WI38 (cell line): ENCODE measurements around the gene FAM131B.

Experiments used
- H3K4me3 ChIP-seq: 2 replicates; pipeline ENCODE4 v1.5.1; 2011; ENCODE audit warnings: low read depth, mild to moderate bottlenecking, control low read depth, low read length
- TF ChIP-seq, protein P1 (sequence below): IDR thresholded peaks from 2 replicates; pipeline ENCODE4 v1.5.1; 2012; ENCODE audit warnings: low read depth, mild to moderate bottlenecking, control low read depth, low read length

The FAM131B gene

GRCh38 chr7:143380260-143380645, 17.7 kb upstream of the FAM131B start:
- peak overlapping the region; percentile 96 for H3K4me3 ChIP-seq
- TF ChIP-seq, protein P1, sequence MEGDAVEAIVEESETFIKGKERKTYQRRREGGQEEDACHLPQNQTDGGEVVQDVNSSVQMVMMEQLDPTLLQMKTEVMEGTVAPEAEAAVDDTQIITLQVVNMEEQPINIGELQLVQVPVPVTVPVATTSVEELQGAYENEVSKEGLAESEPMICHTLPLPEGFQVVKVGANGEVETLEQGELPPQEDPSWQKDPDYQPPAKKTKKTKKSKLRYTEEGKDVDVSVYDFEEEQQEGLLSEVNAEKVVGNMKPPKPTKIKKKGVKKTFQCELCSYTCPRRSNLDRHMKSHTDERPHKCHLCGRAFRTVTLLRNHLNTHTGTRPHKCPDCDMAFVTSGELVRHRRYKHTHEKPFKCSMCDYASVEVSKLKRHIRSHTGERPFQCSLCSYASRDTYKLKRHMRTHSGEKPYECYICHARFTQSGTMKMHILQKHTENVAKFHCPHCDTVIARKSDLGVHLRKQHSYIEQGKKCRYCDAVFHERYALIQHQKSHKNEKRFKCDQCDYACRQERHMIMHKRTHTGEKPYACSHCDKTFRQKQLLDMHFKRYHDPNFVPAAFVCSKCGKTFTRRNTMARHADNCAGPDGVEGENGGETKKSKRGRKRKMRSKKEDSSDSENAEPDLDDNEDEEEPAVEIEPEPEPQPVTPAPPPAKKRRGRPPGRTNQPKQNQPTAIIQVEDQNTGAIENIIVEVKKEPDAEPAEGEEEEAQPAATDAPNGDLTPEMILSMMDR, result peak; percentile 87

- TF ChIP-seq, protein P1, result no peak
- H3K4me3 ChIP-seq, result peak overlapping the region; percentile 96
Measured at GRCh38 chr7:143379611-143380259, 17.2 kb upstream of the FAM131B start.

DNA sequence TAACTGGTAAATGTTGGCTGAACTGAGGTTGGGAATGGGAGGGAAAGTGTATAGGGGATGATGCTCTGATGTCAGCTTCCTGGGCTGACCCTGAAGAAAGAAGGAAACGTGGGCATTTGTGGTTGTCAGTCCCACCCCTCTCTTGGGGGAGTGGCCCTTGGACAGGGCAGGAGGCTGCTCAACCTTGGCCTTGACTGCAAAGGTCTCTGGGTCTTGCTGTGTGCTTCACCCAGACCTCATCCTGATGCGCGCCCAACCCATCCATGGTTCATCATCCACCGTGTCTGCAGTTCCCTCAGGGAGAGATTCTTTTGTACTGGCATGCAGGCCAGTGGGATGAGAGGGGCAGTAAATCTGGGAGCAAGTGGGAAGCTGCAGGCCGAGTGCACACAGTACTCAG, 13.9 kb upstream of the FAM131B start:
- TF ChIP-seq, protein P1, result no peak
- no peak overlapping the region for H3K4me3 ChIP-seq

DNA sequence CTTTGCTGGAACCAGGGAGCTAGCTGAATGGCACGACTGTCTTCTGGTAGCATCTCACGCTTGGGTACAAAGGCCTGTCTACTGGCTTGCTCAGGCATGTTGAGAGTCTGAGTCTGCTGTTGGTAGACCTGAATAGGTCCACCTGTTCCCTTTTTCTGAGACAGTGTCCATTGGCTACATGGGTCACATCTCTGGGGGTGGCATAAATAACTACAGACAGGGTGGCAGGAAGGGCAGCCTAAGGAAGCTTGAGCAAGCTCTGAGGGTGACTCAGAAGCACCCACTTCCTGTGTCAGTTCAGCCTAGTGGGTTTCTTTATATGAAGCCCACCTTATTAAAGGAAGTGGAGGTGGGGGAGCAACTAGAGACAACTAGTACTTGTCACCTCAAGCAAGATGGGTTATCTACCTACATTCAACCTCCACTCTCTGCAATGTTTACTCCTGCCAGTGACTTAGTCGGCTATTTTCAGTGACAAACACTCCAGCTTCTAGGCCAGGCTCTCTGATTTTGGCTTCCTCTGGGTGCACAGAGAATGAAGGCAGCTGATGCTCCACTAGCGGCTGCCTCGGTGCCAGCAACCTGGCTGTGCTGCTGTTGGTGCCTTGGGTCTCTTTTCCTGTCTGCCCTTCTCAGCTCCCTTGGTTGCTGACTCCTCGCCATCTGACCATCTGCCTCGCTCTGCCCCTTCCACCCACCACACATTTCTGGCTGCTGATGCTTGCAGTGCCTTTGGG, 13.0 kb upstream of the FAM131B start:
- TF ChIP-seq, protein P1, result no peak
- no peak overlapping the region for H3K4me3 ChIP-seq

DNA sequence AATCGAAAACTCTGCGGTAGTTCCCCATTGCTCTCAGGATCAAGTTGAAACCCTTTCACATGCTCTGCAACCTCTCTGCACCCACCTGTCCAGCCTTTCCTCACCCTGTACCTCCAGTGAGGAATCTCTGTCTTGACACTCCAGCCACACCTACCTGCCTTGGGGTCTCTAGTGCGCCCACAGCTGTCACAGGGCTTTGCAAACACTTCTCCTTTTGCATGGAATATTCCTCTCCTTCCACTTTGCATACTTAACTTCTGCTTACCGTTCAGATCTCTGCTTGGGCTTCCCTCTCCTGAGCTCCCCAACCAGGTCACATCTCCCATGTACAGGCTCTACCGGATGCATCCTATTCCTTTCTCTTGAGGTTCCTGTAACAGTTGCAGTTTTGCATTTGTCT, 12.0 kb upstream of the FAM131B start:
- TF ChIP-seq, protein P1, result no peak
- no peak overlapping the region for H3K4me3 ChIP-seq

DNA sequence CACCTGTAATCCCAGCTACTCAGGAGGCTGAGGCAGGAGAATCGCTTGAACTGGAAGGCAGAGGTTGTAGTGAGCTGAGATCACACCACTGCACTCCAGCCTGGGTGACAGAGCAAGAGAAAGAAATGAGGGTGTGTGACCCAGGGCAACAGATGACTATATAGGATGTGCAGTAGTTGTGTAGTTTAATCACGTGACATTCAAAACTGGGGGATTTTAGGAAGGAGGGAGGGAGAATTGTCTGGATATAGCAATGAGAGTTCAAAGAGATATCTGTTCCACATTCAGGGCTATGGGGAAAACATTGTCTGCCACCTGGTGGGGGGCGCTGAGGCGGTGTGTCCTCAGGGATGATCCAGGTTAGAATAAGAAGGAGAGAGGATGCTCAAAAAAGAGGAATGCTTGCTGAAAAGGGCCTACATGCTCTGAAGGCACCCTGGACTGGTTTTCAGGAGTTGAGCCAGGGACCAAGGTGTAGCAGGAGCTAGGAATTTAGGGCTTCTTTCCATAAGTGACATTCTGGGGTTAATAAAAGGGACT, 10.8 kb upstream of the FAM131B start:
- no peak overlapping the region for H3K4me3 ChIP-seq
- TF ChIP-seq, protein P1, result no peak

GRCh38 chr7:143372070-143372469, 9.6 kb upstream of the FAM131B start:
- H3K4me3 ChIP-seq, result no peak overlapping the region
- TF ChIP-seq, protein P1, result no peak
